Lower leg skin (tissue), 3 donors: ENCODE results near the gene FAM20A.

Experiments used
- POLR2A ChIP-seq, 2 donors: fragments of 450-650 bp; IDR thresholded peaks; one replicate each; pipeline ENCODE4 v1.6.1; 2016 to 2017; ENCODE audit warnings: antibody characterized with exemption in 2 of 2, mild to moderate bottlenecking in 1 of 2, moderate library complexity in 1 of 2
- TF ChIP-seq, protein P1 (sequence below), 3 donors: fragments of 450-650 bp; IDR thresholded peaks; one replicate each; pipeline ENCODE4 v1.5.1; 2016; ENCODE audit warnings: antibody characterized with exemption in 3 of 3, mild to moderate bottlenecking in 3 of 3, moderate library complexity in 2 of 3

- TF ChIP-seq, protein P1, sequence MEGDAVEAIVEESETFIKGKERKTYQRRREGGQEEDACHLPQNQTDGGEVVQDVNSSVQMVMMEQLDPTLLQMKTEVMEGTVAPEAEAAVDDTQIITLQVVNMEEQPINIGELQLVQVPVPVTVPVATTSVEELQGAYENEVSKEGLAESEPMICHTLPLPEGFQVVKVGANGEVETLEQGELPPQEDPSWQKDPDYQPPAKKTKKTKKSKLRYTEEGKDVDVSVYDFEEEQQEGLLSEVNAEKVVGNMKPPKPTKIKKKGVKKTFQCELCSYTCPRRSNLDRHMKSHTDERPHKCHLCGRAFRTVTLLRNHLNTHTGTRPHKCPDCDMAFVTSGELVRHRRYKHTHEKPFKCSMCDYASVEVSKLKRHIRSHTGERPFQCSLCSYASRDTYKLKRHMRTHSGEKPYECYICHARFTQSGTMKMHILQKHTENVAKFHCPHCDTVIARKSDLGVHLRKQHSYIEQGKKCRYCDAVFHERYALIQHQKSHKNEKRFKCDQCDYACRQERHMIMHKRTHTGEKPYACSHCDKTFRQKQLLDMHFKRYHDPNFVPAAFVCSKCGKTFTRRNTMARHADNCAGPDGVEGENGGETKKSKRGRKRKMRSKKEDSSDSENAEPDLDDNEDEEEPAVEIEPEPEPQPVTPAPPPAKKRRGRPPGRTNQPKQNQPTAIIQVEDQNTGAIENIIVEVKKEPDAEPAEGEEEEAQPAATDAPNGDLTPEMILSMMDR (IDR thresholded peaks at IDR 0.05): no peak
- TF ChIP-seq POLR2A (IDR thresholded peaks at IDR 0.05): no peak
Measured at GRCh38 chr17:68599552-68600066, 1.6 kb downstream of the FAM20A start.
